ENCODE data around the gene COX6B1. TPM values are rescaled to one million over a fixed set of nuclear protein-coding genes. Genes with fewer than 3 reads are reported as not detected.

Gene COX6B1
- polyA plus RNA-seq, 4 donors, result 326 to 2,391 (median 1,554) TPM

DNA sequence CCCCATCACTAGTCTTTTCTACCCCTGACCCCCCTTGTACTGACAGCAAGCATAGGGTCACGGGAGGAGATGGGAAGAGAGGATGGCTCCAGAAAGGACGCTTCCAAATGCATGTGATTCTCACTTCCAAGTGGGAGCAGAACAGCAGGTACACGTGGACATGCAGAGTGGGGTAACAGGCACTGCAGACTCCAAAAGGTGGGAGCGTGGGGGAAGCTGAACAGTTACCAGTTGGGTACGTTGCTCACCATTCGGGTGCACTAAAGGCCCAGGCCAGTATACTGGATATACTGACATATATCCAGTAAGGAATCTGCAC is 8.8 kb upstream of the COX6B1 start:
- H3K27me3 ChIP-seq (ENCODE audit: control insufficient read depth in 3 of 3, insufficient read depth in 3 of 3, low read length in 3 of 3), result peaks cover 0 to 5% (median 0%) of the 10 kb centered on the region in 3 donors
- no peak for FAIRE-seq
- no peaks in the 10 kb centered on the region for H3K9me3 ChIP-seq (ENCODE audit: control insufficient read depth in 2 of 2, insufficient read depth in 1 of 2, low read depth in 1 of 2, low read length in 1 of 2)
- H3K27ac ChIP-seq (ENCODE audit: low read depth in 1 of 3, low read length in 2 of 3), result no peak overlapping the region
- no peak for DNase-seq
- peaks cover 7 to 40% (median 7%) of the 10 kb centered on the region in 3 donors for H3K36me3 ChIP-seq (ENCODE audit: control insufficient read depth in 3 of 3, insufficient read depth in 2 of 3, low read depth in 1 of 3, low read length in 3 of 3)
- 42 to 48% (median 44%) methylated on average over 6 of the region's 6 CpGs for WGBS, 3 donors
- H3K4me3 ChIP-seq (ENCODE audit: low read depth in 1 of 3, low read length in 3 of 3), result no peak overlapping the region
- H3K4me1 ChIP-seq (ENCODE audit: control insufficient read depth in 3 of 3, insufficient read depth in 2 of 3, low read depth in 1 of 3, low read length in 2 of 3), result peaks cover 0 to 13% (median 13%) of the 10 kb centered on the region in 3 donors

GRCh38 chr19:35639863-35640262 is 8.3 kb upstream of the COX6B1 start:
- WGBS, 3 donors, result 78 to 86% (median 85%) methylated on average over 8 of the region's 8 CpGs
- H3K27ac ChIP-seq (ENCODE audit: low read depth in 1 of 3, low read length in 2 of 3), result no peak overlapping the region
- no peak overlapping the region for H3K4me3 ChIP-seq (ENCODE audit: low read depth in 1 of 3, low read length in 3 of 3)
- DNase-seq (no peak), FAIRE-seq (no peak)
- peaks cover 0 to 16% (median 13%) of the 10 kb centered on the region in 3 donors for H3K4me1 ChIP-seq (ENCODE audit: control insufficient read depth in 3 of 3, insufficient read depth in 2 of 3, low read depth in 1 of 3, low read length in 2 of 3)
- no peaks in the 10 kb centered on the region for H3K9me3 ChIP-seq (ENCODE audit: control insufficient read depth in 2 of 2, insufficient read depth in 1 of 2, low read depth in 1 of 2, low read length in 1 of 2)
- H3K27me3 ChIP-seq (ENCODE audit: control insufficient read depth in 3 of 3, insufficient read depth in 3 of 3, low read length in 3 of 3), result peaks cover 0 to 5% (median 0%) of the 10 kb centered on the region in 3 donors
- H3K36me3 ChIP-seq (ENCODE audit: control insufficient read depth in 3 of 3, insufficient read depth in 2 of 3, low read depth in 1 of 3, low read length in 3 of 3), result peaks cover 6 to 36% (median 6%) of the 10 kb centered on the region in 3 donors

DNA sequence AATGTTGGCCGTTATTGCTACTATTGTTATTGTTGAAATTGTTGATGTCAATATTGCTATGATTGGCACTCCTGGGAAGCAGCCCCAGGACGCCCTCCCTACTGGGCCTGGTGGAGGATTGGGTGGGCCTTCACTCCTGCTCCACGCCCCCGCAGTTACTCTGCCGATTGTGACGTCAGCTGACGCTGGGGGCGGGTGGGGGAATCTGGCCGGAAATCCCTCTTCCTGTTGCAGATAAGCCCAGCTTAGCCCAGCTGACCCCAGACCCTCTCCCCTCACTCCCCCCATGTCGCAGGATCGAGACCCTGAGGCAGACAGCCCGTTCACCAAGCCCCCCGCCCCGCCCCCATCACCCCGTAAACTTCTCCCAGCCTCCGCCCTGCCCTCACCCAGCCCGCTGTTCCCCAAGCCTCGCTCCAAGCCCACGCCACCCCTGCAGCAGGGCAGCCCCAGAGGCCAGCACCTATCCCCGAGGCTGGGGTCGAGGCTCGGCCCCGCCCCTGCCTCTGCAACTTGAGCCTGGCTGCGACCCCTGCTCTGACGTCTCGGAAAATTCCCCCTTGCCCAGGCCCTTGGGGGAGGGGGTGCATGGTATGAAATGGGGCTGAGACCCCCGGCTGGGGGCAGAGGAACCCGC is 6.5 kb upstream of the COX6B1 start, which contains the start of gene ETV2:
ETV2 (plus strand) TSS at position 231 of the 637 bp plus-strand sequence. CDS start 716 bp downstream, outside the sequence.
- H3K4me3 ChIP-seq (ENCODE audit: low read depth in 1 of 3, low read length in 3 of 3), result no peak within 1 kb of the TSS

DNA sequence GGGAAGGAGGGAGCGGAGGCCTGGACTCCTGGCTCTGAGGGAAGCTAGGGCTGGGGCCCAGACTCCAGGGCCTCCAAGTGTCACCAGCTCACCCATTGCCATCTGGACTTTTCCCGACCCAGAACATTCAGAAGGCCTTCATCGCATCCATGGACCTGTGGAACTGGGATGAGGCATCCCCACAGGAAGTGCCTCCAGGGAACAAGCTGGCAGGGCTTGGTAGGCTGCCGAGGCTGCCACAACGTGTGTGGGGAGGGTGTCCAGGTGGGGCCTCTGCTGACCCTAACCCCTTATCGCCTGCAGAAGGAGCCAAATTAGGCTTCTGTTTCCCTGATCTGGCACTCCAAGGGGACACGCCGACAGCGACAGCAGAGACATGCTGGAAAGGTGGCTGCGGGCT is 5.8 kb upstream of the COX6B1 start:
- Histone ChIP-seq H3K27me3 (ENCODE audit: control insufficient read depth in 3 of 3, insufficient read depth in 3 of 3, low read length in 3 of 3) (peaks cover 0 to 5% (median 0%) of the 10 kb centered on the region in 3 donors), H3K36me3 (ENCODE audit: control insufficient read depth in 3 of 3, insufficient read depth in 2 of 3, low read depth in 1 of 3, low read length in 3 of 3) (peaks cover 2 to 11% (median 6%) of the 10 kb centered on the region in 3 donors), H3K27ac (ENCODE audit: low read depth in 1 of 3, low read length in 2 of 3) (no peak overlapping the region), H3K4me1 (ENCODE audit: control insufficient read depth in 3 of 3, insufficient read depth in 2 of 3, low read depth in 1 of 3, low read length in 2 of 3) (peaks cover 0 to 23% (median 13%) of the 10 kb centered on the region in 3 donors), H3K9me3 (ENCODE audit: control insufficient read depth in 2 of 2, insufficient read depth in 1 of 2, low read depth in 1 of 2, low read length in 1 of 2) (no peaks in the 10 kb centered on the region), H3K4me3 (ENCODE audit: low read depth in 1 of 3, low read length in 3 of 3) (no peak overlapping the region)
- no peak for DNase-seq
- no peak for FAIRE-seq
- 69 to 78% (median 78%) methylated on average over 10 of the region's 10 CpGs for WGBS, 3 donors

More for the DNA sequence above, 6.5 kb upstream of the COX6B1 start, which contains the start of gene ETV2:
- DNase-seq, result peak in 1 of 2 donors; percentile 43
- peaks cover 0 to 23% (median 13%) of the 10 kb centered on the region in 3 donors for H3K4me1 ChIP-seq (ENCODE audit: control insufficient read depth in 3 of 3, insufficient read depth in 2 of 3, low read depth in 1 of 3, low read length in 2 of 3)
- FAIRE-seq, result no peak
- peaks cover 6 to 18% (median 6%) of the 10 kb centered on the region in 3 donors for H3K36me3 ChIP-seq (ENCODE audit: control insufficient read depth in 3 of 3, insufficient read depth in 2 of 3, low read depth in 1 of 3, low read length in 3 of 3)
- H3K27ac ChIP-seq (ENCODE audit: low read depth in 1 of 3, low read length in 2 of 3), result no peak within 1 kb of the TSS
- H3K9me3 ChIP-seq (ENCODE audit: control insufficient read depth in 2 of 2, insufficient read depth in 1 of 2, low read depth in 1 of 2, low read length in 1 of 2), result no peaks in the 10 kb centered on the region
- peaks cover 0 to 5% (median 0%) of the 10 kb centered on the region in 3 donors for H3K27me3 ChIP-seq (ENCODE audit: control insufficient read depth in 3 of 3, insufficient read depth in 3 of 3, low read length in 3 of 3)
- 15 to 25% (median 25%) methylated on average over 20 to 28 of the region's 28 CpGs for WGBS, 3 donors

DNA sequence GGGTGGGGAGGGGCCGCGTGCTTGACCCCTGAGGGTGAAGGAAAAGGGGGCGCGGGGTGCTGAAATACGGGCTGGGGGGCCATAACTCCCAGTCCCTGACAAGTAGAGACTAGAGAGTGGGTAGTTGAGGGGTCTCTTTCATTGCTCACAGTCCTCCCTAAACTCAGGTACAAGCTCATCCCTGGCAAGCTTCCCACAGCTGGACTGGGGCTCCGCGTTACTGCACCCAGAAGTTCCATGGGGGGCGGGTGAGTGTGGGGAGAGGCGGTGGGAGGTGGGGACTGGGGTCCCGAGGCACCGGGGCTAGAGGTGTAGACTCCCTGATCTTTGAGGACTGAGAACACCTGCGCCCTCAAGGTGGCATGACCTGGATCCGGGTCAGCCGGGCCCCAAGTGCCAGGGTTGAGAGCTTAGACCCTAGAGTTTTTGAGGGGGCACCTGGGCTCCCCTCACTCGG is 5.3 kb upstream of the COX6B1 start:
- Histone ChIP-seq H3K9me3 (ENCODE audit: control insufficient read depth in 2 of 2, insufficient read depth in 1 of 2, low read depth in 1 of 2, low read length in 1 of 2) (no peaks in the 10 kb centered on the region), H3K4me1 (ENCODE audit: control insufficient read depth in 3 of 3, insufficient read depth in 2 of 3, low read depth in 1 of 3, low read length in 2 of 3) (peaks cover 0 to 26% (median 15%) of the 10 kb centered on the region in 3 donors), H3K36me3 (ENCODE audit: control insufficient read depth in 3 of 3, insufficient read depth in 2 of 3, low read depth in 1 of 3, low read length in 3 of 3) (peaks cover 0 to 6% (median 1%) of the 10 kb centered on the region in 3 donors), H3K4me3 (ENCODE audit: low read depth in 1 of 3, low read length in 3 of 3) (peak overlapping the region; percentile 62 to 70 (median 64)), H3K27me3 (ENCODE audit: control insufficient read depth in 3 of 3, insufficient read depth in 3 of 3, low read length in 3 of 3) (peaks cover 0 to 5% (median 0%) of the 10 kb centered on the region in 3 donors), H3K27ac (ENCODE audit: low read depth in 1 of 3, low read length in 2 of 3) (peak overlapping the region; percentile 97 to 99 (median 99))
- DNase-seq (no peak), FAIRE-seq (no peak)
- WGBS, 3 donors, result 19 to 38% (median 35%) methylated on average over 11 to 15 of the region's 15 CpGs

- Histone ChIP-seq H3K27me3 (ENCODE audit: control insufficient read depth in 3 of 3, insufficient read depth in 3 of 3, low read length in 3 of 3) (peaks cover 0 to 5% (median 0%) of the 10 kb centered on the region in 3 donors), H3K4me3 (ENCODE audit: low read depth in 1 of 3, low read length in 3 of 3) (peak overlapping the region; percentile 62 to 70 (median 64)), H3K36me3 (ENCODE audit: control insufficient read depth in 3 of 3, insufficient read depth in 2 of 3, low read depth in 1 of 3, low read length in 3 of 3) (no peaks in the 10 kb centered on the region), H3K4me1 (ENCODE audit: control insufficient read depth in 3 of 3, insufficient read depth in 2 of 3, low read depth in 1 of 3, low read length in 2 of 3) (peaks cover 0 to 26% (median 15%) of the 10 kb centered on the region in 3 donors), H3K9me3 (ENCODE audit: control insufficient read depth in 2 of 2, insufficient read depth in 1 of 2, low read depth in 1 of 2, low read length in 1 of 2) (no peaks in the 10 kb centered on the region), H3K27ac (ENCODE audit: low read depth in 1 of 3, low read length in 2 of 3) (peak overlapping the region; percentile 97 to 99 (median 99))
- WGBS, 3 donors, result 0 to 1% (median 1%) methylated on average over 59 to 69 of the region's 69 CpGs
- DNase-seq, result peak; percentile 86 to 96
- FAIRE-seq, result no peak
These were observed 4.6 kb upstream of the COX6B1 start for GRCh38 chr19:35643255-35644205.

- peak overlapping the region; percentile 97 to 99 (median 99) for H3K27ac ChIP-seq (ENCODE audit: low read depth in 1 of 3, low read length in 2 of 3)
- peaks cover 0 to 32% (median 15%) of the 10 kb centered on the region in 3 donors for H3K4me1 ChIP-seq (ENCODE audit: control insufficient read depth in 3 of 3, insufficient read depth in 2 of 3, low read depth in 1 of 3, low read length in 2 of 3)
- peaks cover 0 to under 1% (median 0%) of the 10 kb centered on the region in 3 donors for H3K36me3 ChIP-seq (ENCODE audit: control insufficient read depth in 3 of 3, insufficient read depth in 2 of 3, low read depth in 1 of 3, low read length in 3 of 3)
- H3K27me3 ChIP-seq (ENCODE audit: control insufficient read depth in 3 of 3, insufficient read depth in 3 of 3, low read length in 3 of 3), result peaks cover 0 to 5% (median 0%) of the 10 kb centered on the region in 3 donors
- no peaks in the 10 kb centered on the region for H3K9me3 ChIP-seq (ENCODE audit: control insufficient read depth in 2 of 2, insufficient read depth in 1 of 2, low read depth in 1 of 2, low read length in 1 of 2)
- 0 to 1% (median 1%) methylated on average over 55 to 60 of the region's 60 CpGs for WGBS, 3 donors
- H3K4me3 ChIP-seq (ENCODE audit: low read depth in 1 of 3, low read length in 3 of 3), result peak overlapping the region; percentile 62 to 70 (median 64)
- DNase-seq (peak; percentile 95 to 98), FAIRE-seq (no peak)
These were observed 3.7 kb upstream of the COX6B1 start for GRCh38 chr19:35644206-35644986.

All from small intestine (tissue), 7 donors.